Measurements from ENCODE around the gene ZBED5. TPM values are rescaled to one million over a fixed set of nuclear protein-coding genes. Genes with fewer than 3 reads are reported as not detected.

ZBED5 gene
- total and polyA plus RNA-seq, 2 of the 4 experiments (the other 2 are of a cell fraction), result 28.2 to 30.8 TPM

- peak overlapping the region; percentile 90 for H4K5ac ChIP-seq (ENCODE audit: low read depth, low read length)
- H2BK120ac ChIP-seq (ENCODE audit: low read depth, low read length), result peak overlapping the region; percentile 93
- ATAC-seq (ENCODE audit: low read depth) (no peak), DNase-seq (no peak)
- peak overlapping the region; percentile 99 for H3K18ac ChIP-seq (ENCODE audit: low read depth, low read length)
- peak overlapping the region; percentile 96 for H2BK20ac ChIP-seq (ENCODE audit: low read depth, low read length)
- H3K9me1 ChIP-seq (ENCODE audit: insufficient read depth, low read length), result peaks cover 33% of the 10 kb centered on the region
- H2AK9ac ChIP-seq (replicated peaks; ENCODE audit: low read depth, low read length, poor library complexity), result peak overlapping the region; percentile 49
- TF ChIP-seq MXI1 (IDR thresholded peaks at IDR 0.05; ENCODE audit: borderline replicate concordance, low read depth, low read length) (no peak), RFX5 (IDR thresholded peaks at IDR 0.05; ENCODE audit: low read depth, low read length) (no peak), NFE2L2 (IDR thresholded peaks at IDR 0.05; ENCODE audit: low read depth, low read length) (no peak), CHD1 (IDR thresholded peaks at IDR 0.05; ENCODE audit: low read depth, low read length) (no peak), RCOR1 (IDR thresholded peaks at IDR 0.05; ENCODE audit: insufficient replicate concordance, low read length) (no peak), BHLHE40 (IDR thresholded peaks at IDR 0.05; ENCODE audit: low read depth, low read length) (no peak), CEBPB (IDR thresholded peaks at IDR 0.05; ENCODE audit: low read depth, low read length) (no peak), USF2 (IDR thresholded peaks at IDR 0.05; ENCODE audit: low read depth, low read length) (no peak), RAD21 (IDR thresholded peaks at IDR 0.05; ENCODE audit: low read length) (no peak), POLR2A (IDR thresholded peaks at IDR 0.05; ENCODE audit: low read depth, low read length) (no peak), ELK1 (IDR thresholded peaks at IDR 0.05; ENCODE audit: borderline replicate concordance, low read depth, low read length) (no peak), CTCF (conservative IDR thresholded peaks at IDR 0.05; ENCODE audit: low read depth, low read length) (no peak), MAFK (IDR thresholded peaks at IDR 0.05; ENCODE audit: low read depth, low read length) (no peak)
- no peak overlapping the region for H3K4me3 ChIP-seq (ENCODE audit: insufficient read depth, low read depth, low read length)
- H3K9me3 ChIP-seq (ENCODE audit: control insufficient read depth, insufficient read depth, low read length), result no peaks in the 10 kb centered on the region
- H3K23ac ChIP-seq (ENCODE audit: low read depth, low read length), result peak overlapping the region; percentile 44; the same call in 1 of the 2 replicates
- peaks cover 0 to 40% of the 10 kb centered on the region in 2 experiments; a peak in 2 of 4 replicates for H3K79me1 ChIP-seq (ENCODE audit: low read depth in 1 of 2, low read length in 2 of 2)
- no peak overlapping the region for H3K4me2 ChIP-seq (ENCODE audit: low read depth, low read length)
- intact Hi-C loops (cut with micrococcal nuclease), result no loop called here
- no peak overlapping the region for H3K9ac ChIP-seq (ENCODE audit: low read depth, low read length)
- H3K4ac ChIP-seq (ENCODE audit: low read depth, low read length), result peak overlapping the region; percentile 93
- H2AFZ ChIP-seq (replicated peaks; ENCODE audit: low read length, poor library complexity), result no peak overlapping the region
- ChIA-PET CTCF (interaction anchor here (0.9 kb wide), 1 partner anchor 1109 kb away, joined by 3 read pairs; no protein-coding TSS in a partner anchor), POLR2A (ENCODE audit: unreplicated experiment) (no interaction called here)
- peaks cover 31% of the 10 kb centered on the region for H3K4me1 ChIP-seq (ENCODE audit: control insufficient read depth, insufficient read depth, low read length)
- dilution Hi-C loops (cut with HindIII; ENCODE audit: low sequenced_read_pairs, unreplicated experiment), result no loop called here
- H4K20me1 ChIP-seq (ENCODE audit: insufficient read depth, low read length), result peaks cover 3% of the 10 kb centered on the region; the same call in 1 of the 2 replicates
- no TSS peak for BruUV-seq (replicated peaks)
- peak overlapping the region; percentile 81 for H4K91ac ChIP-seq (ENCODE audit: insufficient read depth, low read depth, low read length)
- H2BK5ac ChIP-seq (ENCODE audit: low read depth, low read length, poor library complexity, severe bottlenecking), result peak overlapping the region; percentile 43
- in situ Hi-C loops (cut with MboI; ENCODE audit: low sequenced_read_pairs), result no loop called here
- peak overlapping the region; percentile 87 for H2AK5ac ChIP-seq (ENCODE audit: low read depth, low read length)
- WGBS, 2 experiments (ENCODE audit: extremely low coverage in 2 of 2, insufficient read length in 1 of 2), result no CpG with 5 or more reads among the region's 1 CpG
- peak overlapping the region; percentile 91; the same call in 2 of the 3 replicates for H2BK15ac ChIP-seq (ENCODE audit: low read depth, low read length)
- H3K27ac ChIP-seq (ENCODE audit: insufficient read depth, low read length), result peak overlapping the region; percentile 71; the same call in 1 of the 2 replicates
- no peaks in the 10 kb centered on the region for H3K36me3 ChIP-seq (ENCODE audit: control insufficient read depth, insufficient read depth, low read length)
- H3K27me3 ChIP-seq (ENCODE audit: control insufficient read depth, insufficient read depth, low read length), result no peaks in the 10 kb centered on the region
- H4K8ac ChIP-seq (ENCODE audit: low read depth in 2 of 2, low read length in 2 of 2), result peak overlapping the region; percentile 2 to 65; a peak in 2 of 4 replicates
- peak overlapping the region; percentile 91 for H3K14ac ChIP-seq (replicated peaks; ENCODE audit: low read depth, low read length)
- H3K56ac ChIP-seq (ENCODE audit: extremely low read depth, insufficient read depth, low read length), result no peak overlapping the region
Measured at GRCh38 chr11:10894666-10895065, 36.8 kb upstream of the ZBED5 start.
